ENCODE data around the gene MACC1.

GRCh38 chr7:20249376-20249775, 32.2 kb upstream of the MACC1 start:
- TF ChIP-seq CTCF (conservative IDR thresholded peaks at IDR 0.05; ENCODE audit: low read depth in 2 of 2) (no peak), EZH2phosphoT487 (IDR thresholded peaks at IDR 0.05; ENCODE audit: unreplicated experiment) (no peak), REST (IDR thresholded peaks at IDR 0.05; ENCODE audit: unreplicated experiment) (no peak), POLR2AphosphoS5 (IDR thresholded peaks at IDR 0.05; ENCODE audit: low read depth) (no peak), EZH2 (IDR thresholded peaks at IDR 0.05; ENCODE audit: low read depth, unreplicated experiment) (no peak), ZNF331 (CRISPR knock-in tag; IDR thresholded peaks at IDR 0.05; ENCODE audit: low read depth) (no peak), STAT1 (IDR thresholded peaks at IDR 0.05; ENCODE audit: unreplicated experiment) (no peak), JUNB (IDR thresholded peaks at IDR 0.05; ENCODE audit: unreplicated experiment) (no peak), ETS1 (IDR thresholded peaks at IDR 0.05) (no peak), CREB1 (CRISPR knock-in tag; IDR thresholded peaks at IDR 0.05; ENCODE audit: low read depth) (no peak)

Data from GM23338 (cell line).